Caco-2 (cell line): ENCODE measurements around the gene PPL. TPM values are rescaled to one million over a fixed set of nuclear protein-coding genes. Genes with fewer than 3 reads are reported as not detected.

ENCODE experiments used
- BruUV-seq: library from RNA; stranded (reverse); fragments of 400-500 nt; replicated peaks from 2 replicates; lab custom pipeline; 2021; lab: Mats Ljungman, UMichigan
- CTCF ChIA-PET: fragments of 300-600 bp; sonication (Branson Sonifier 250); formaldehyde crosslinking; loops from one replicate; lab custom pipeline; 2022; ENCODE audit warnings: antibody characterized with exemption; lab: Charles Lee
- POLR2A ChIA-PET: fragments of 300-600 bp; sonication (Branson Sonifier 250); formaldehyde crosslinking; loops from one replicate; lab custom pipeline; 2022; ENCODE audit warnings: antibody characterized with exemption; lab: Charles Lee
- DNase-seq, 2 experiments: peaks; one replicate each; pipeline versions ENCODE4 v3.0.0 to v3.0.0-alpha.2; 2020 to 2022
- H3K27me3 ChIP-seq: replicated peaks from 2 replicates; pipeline ENCODE4 v1.6.0; 2011; ENCODE audit warnings: low read length; ENCODE audit not compliant: control insufficient read depth, insufficient read depth
- H3K36me3 ChIP-seq: 2 replicates; pipeline ENCODE4 v1.5.1; 2011; ENCODE audit warnings: low read length; ENCODE audit not compliant: control insufficient read depth, insufficient read depth
- H3K4me1 ChIP-seq: fragments of 250-450 bp; sonication (Bioruptor Pico); 2 replicates; pipeline ENCODE4 v1.5.1; 2020; ENCODE audit warnings: mild to moderate bottlenecking
- H3K4me3 ChIP-seq: 2 replicates; pipeline ENCODE4 v1.5.1; 2011; ENCODE audit warnings: low read depth, mild to moderate bottlenecking, control low read depth, low read length
- H3K9me3 ChIP-seq: fragments of 250-450 bp; sonication (Bioruptor Pico); 2 replicates; pipeline ENCODE4 v1.5.1; 2020; ENCODE audit warnings: mild to moderate bottlenecking, moderate library complexity
- H3K27ac Mint-ChIP-seq: one replicate; pipeline ENCODE4 v1.8.0; 2022; ENCODE audit warnings: mixed read lengths; ENCODE audit not compliant: unreplicated experiment
- H3K27me3 Mint-ChIP-seq: one replicate; pipeline ENCODE4 v1.8.0; 2022; ENCODE audit warnings: mixed read lengths; ENCODE audit not compliant: insufficient read depth, unreplicated experiment
- H3K36me3 Mint-ChIP-seq: one replicate; pipeline ENCODE4 v1.8.0; 2022; ENCODE audit warnings: mild to moderate bottlenecking, mixed read lengths; ENCODE audit not compliant: insufficient read depth, unreplicated experiment
- H3K4me1 Mint-ChIP-seq: one replicate; pipeline ENCODE4 v1.8.0; 2022; ENCODE audit warnings: low read depth, mixed read lengths; ENCODE audit not compliant: unreplicated experiment
- H3K4me3 Mint-ChIP-seq: one replicate; pipeline ENCODE4 v1.8.0; 2022; ENCODE audit warnings: mild to moderate bottlenecking, moderate library complexity, mixed read lengths; ENCODE audit not compliant: unreplicated experiment
- H3K9me3 Mint-ChIP-seq: one replicate; pipeline ENCODE4 v1.8.0; 2022; ENCODE audit warnings: mixed read lengths; ENCODE audit not compliant: unreplicated experiment
- CTCF ChIP-seq, 2 experiments: fragments of 200-600 bp in 1 of 2; IDR thresholded peaks; 1 replicate in 1 of 2; 2 replicates in 1 of 2; pipeline versions ENCODE4 v1.5.1 to v1.8.0; 2011 to 2022; ENCODE audit warnings: antibody characterized with exemption in 1 of 2, control low read depth in 1 of 2, inconsistent platforms in 1 of 2, low read depth in 1 of 2, low read length in 1 of 2, mild to moderate bottlenecking in 1 of 2, moderate library complexity in 1 of 2; ENCODE audit not compliant: insufficient read depth in 1 of 2, severe bottlenecking in 1 of 2, unreplicated experiment in 1 of 2
- intact Hi-C: fragments of 100-400 bp; cut with micrococcal nuclease; formaldehyde crosslinking; loops from one replicate; pipeline ENCODE4 v1.10.0; 2022; ENCODE audit not compliant: unreplicated experiment
- total RNA-seq: library from RNA; stranded (reverse); gene quantifications from 2 replicates; pipeline ENCODE4 v1.2.3, GENCODE V29; 2022

The PPL gene
- total RNA-seq, 1 experiment from 2014 or later = 68.1 TPM

- H3K36me3 ChIP-seq = peaks cover 1% of the 10 kb centered on the region; the same call in 1 of the 2 replicates
- no peaks in the 10 kb centered on the region for H3K4me1 ChIP-seq
- Mint-ChIP-seq H3K9me3 (no peaks in the 10 kb centered on the region), H3K4me1 (no peaks in the 10 kb centered on the region), H3K27me3 (no peaks in the 10 kb centered on the region), H3K4me3 (no peak overlapping the region), H3K36me3 (peaks cover 78% of the 10 kb centered on the region), H3K27ac (no peak overlapping the region)
- no peaks in the 10 kb centered on the region for H3K27me3 ChIP-seq
- ChIA-PET POLR2A (interaction anchor here (1.0 kb wide), 1 partner anchor 78 kb away, joined by 3 read pairs; no protein-coding TSS in a partner anchor), CTCF (no interaction called here)
- intact Hi-C loops = no loop called here
- no peaks in the 10 kb centered on the region for H3K9me3 ChIP-seq
- no peak for TF ChIP-seq CTCF (IDR thresholded peaks at IDR 0.05; ENCODE audit: insufficient read depth in 1 of 2, low read depth in 1 of 2, low read length in 1 of 2, severe bottlenecking in 1 of 2, unreplicated experiment in 1 of 2)
- no TSS peak for BruUV-seq
- DNase-seq = no peak
- no peak overlapping the region for H3K4me3 ChIP-seq
Measured at GRCh38 chr16:4832698-4833343, 104.1 kb downstream of the PPL start.

Other genes with a start within 250 kb of the PPL start
- 27.9 and 31.3 TPM in 2 replicates for gene NUDT16L1, start 243.6 kb downstream of the PPL start, total RNA-seq
- gene ANKS3, start 202.9 kb downstream of the PPL start, total RNA-seq = 27.4 and 28.1 TPM in 2 replicates
- 0.54 TPM in 1 of 2 replicates, not detected in the other for gene DNAAF8, start 202.6 kb downstream of the PPL start, total RNA-seq
- 12.9 and 13.3 TPM in 2 replicates for gene ZNF500, start 170.0 kb downstream of the PPL start, total RNA-seq
- gene SEPTIN12, start 148.8 kb downstream of the PPL start, total RNA-seq = not detected in 2 replicates
- not detected in 2 replicates for gene SMIM22, start 141.8 kb downstream of the PPL start, total RNA-seq
- 18.2 and 19.0 TPM in 2 replicates for gene ROGDI, start 134.5 kb downstream of the PPL start, total RNA-seq
- gene GLYR1, start 89.9 kb downstream of the PPL start, total RNA-seq = 112 and 117 TPM in 2 replicates
- 31.5 and 37.9 TPM in 2 replicates for gene UBN1, start 89.7 kb downstream of the PPL start, total RNA-seq
- 0.14 and 0.67 TPM in 2 replicates for gene SEC14L5, start 21.2 kb upstream of the PPL start, total RNA-seq
- 15.9 and 16.7 TPM in 2 replicates for gene NAGPA, start 96.8 kb upstream of the PPL start, total RNA-seq
- not detected in 2 replicates for gene C16orf89, start 128.8 kb upstream of the PPL start, total RNA-seq
- gene ALG1, start 134.7 kb upstream of the PPL start, total RNA-seq = 39.2 and 42.0 TPM in 2 replicates
- 12.7 and 13.9 TPM in 2 replicates for gene EEF2KMT, start 160.6 kb upstream of the PPL start, total RNA-seq